HL-60/S4 treated with phorbol 12-myristate 13-acetate at 8.2 ng/mL for 4 days and 3 days (cell line): ENCODE results near the gene CT47A1.
"Not testable (repeated sequence)": the region's sequence is repeated elsewhere in the genome, so short reads cannot be mapped to it uniquely, and the experiment has no call there.

ENCODE experiments used
- in situ Hi-C: fragments of 300-500 bp; cut with MboI; formaldehyde crosslinking; loops from 2 replicates; pipeline ENCODE4 v1.15.0; 2022; ENCODE audit warnings: low sequenced_read_pairs

Gene CT47A1

DNA sequence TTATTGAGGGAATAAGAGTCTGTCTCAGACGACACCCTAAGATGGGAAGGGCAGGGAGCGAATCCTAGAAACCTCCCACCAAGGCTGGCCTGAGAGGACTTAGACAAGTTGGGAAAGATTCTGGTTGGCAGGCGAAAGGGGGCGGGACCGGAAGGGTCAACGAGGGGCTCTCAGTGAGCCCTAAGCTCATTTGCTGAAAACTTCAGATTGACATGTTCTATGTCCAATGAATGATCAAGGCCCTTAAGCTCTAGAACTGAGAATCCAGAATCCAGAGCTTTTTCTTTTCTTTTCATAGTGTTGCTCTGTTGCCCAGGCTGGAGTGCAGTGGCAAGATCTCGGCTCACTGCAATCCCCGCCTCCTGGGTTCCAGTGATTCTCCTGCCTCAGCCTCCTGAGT is at the start of gene CT47A1:
Gene CT47A1, minus strand, starts transcription at position 101 of the 400 bp plus-strand sequence. CDS start 231 bp downstream, outside the sequence.
- in situ Hi-C loops: not testable (repeated sequence)

DNA sequence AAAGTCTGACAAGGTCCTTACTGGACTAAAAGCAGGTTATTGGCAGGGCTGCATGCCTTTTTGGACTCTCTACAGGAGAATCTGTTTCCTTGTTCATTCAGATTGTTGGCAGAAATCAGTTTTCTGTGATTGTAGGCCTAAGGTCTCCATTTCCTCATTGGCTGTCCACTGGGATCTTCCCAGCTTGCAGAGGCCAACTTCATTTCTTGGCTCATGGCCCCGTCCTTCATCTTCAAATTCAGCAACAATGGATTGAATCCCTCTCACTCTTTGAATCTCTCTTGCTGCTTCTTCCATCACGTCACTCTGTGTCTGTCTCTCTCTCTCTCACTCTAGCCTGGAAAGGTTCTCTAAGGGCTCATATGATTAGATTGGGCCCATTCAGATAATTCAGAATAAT is 47.0 kb upstream of the CT47A1 start:
- in situ Hi-C loops: no loop called here

DNA sequence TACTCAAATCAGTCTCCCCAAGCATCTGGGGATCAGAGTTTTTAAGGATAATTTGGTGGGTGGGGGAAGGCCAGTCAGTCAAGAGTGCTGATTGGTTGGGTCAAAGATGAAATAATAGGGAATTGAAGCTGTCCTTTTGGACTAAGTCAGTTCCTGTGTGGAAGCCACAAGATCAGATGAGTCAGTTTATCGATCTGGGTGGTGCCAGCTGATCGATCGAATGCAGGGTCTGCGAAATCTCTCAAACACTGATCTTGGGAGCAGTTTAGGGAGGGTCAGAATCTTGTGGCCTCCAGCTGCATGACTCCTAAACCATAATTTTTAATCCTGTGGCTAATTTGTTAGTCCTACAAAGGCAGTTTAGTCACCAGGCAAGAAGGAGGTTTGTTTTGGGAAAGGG is 44.5 kb upstream of the CT47A1 start:
- in situ Hi-C loops: no loop called here

DNA sequence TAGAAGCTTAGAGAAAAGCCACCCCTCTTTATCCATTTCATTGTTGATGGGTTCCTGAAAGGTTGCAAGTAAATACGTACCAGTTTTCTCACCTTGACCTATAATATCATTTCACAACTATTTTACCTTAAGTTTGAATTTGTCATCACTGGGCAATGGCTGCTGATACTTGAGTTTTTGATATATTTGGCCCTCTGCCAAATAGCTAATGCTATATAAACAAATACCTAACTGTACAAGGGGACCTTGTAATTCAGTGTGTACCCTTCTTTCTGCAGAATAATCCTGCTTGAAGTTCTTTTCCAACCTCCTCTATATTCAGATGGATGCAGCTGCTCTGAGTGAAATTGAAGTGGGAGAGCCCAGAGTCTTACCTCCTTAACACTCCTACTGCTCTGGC is 42.9 kb upstream of the CT47A1 start:
- in situ Hi-C loops: no loop called here

DNA sequence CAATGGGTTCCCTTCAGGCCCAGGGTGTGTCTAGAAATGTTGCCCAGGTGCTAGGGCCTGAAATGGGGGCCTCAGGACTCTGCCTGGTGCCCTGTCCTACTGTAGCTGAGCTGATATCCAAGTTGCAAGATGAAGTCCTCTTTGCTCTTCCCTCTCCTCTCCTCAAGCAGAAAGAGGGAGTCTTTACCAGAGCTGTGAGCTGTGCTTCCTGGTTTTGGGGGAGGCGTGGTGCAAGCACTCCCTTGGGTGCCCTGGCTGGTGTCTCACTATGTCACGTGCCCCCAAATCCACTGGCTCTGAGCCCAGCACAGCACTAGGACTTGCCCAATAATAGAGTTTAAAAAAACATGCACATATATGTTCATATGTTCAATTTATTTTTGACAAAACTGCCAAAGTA is 29.3 kb upstream of the CT47A1 start:
- in situ Hi-C loops: no loop called here

DNA sequence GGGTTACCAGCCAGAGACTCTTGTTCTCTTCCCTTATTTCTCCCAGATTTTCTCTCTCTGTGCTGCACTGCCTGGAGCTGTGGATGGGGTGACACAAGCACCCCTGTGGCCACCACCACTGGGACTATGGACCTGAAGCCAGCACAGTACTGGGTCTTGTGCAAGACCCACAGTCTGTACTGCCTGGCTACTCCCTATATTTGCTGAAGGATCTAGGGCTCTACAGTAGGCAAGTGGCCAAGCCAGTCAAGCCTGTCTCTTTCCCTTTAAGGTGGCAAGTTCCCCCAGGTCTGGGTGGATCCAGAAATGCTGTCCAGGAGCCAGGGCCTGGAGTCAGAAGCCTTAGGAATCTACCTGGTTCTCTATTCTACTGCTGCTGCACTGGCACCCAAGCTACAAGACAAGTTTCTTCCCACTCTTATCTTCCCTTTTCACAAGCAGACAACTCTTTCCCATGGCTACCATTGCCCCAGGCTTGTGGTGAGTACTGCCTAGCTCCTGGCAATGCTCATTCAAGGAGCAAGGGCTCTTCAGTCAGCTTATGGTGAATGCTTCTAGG is 28.4 kb upstream of the CT47A1 start:
- in situ Hi-C loops: no loop called here

DNA sequence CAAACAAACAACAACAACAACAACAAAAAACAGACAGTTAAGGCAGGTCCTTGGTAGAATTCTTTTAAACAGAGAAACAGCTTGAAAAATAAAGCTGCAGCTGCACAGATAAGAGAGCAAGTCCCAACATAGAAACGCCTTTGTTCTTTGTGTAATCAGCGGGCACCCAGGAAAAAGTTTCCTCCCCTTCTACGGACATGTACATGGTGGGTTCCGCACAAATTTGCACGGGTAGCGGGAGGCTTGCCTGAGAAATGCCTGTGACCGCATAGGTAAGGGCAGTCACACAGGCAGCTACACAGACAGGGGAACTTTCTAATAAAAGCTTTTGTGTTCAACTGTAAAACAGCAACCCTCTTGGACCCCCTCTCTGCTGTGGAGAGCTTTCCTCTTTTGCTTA is 25.7 kb upstream of the CT47A1 start:
- in situ Hi-C loops: no loop called here

DNA sequence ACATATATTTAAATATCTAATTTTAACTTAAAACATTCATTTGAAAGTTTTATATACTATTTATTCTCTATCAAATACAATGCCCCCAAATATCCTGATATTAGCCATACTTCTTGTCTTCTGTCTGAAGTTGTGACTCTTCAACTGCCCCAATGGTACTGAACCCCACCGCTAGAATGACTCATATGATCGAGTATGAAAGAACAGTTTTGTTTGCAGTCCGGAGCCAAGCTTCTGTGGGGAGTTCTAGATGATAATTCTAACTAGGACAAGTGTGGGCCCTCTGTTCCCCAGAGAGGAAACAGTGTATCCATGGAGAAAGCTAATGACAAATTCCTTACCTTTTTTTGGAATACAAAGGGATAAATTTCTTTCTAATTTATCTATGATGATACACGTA is 24.7 kb upstream of the CT47A1 start:
- in situ Hi-C loops: no loop called here

DNA sequence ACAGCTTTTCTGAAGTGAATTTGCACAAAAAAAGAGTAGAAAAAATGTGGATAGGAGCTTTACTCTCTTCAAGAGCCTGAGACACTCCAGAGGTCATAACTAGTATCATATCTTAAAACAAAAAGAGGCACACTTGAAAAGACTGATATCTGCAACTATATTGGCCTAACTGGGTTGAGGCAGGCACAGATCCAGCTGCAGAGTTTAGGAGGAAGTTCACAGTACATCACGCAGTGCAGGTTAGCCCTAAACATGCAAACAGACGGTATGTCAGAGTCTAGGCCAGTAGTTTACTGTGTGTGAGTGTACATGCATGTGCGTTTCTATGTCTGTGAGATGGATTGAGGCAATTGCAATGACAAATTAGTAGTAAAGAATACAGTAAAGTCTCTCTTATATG is 24.2 kb upstream of the CT47A1 start:
- in situ Hi-C loops: no loop called here

DNA sequence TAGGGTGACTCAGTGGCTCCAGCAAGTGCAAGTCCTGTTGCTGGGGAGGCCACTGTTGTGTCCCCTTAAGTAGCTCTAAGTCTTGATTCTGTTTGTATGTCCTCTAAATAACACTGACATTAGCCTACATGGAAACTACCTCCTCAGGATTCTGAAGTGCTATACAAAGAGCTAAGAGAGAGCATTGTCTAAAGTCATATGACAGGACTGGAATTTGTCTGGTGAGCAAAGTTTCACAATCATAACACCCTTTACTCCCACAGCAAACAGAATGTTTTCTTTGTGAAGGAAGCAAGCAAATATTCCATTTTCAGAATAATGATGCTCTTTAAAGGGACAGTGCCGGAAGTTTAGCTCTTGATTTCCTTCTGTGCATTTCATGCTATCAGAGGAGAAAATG is 23.4 kb upstream of the CT47A1 start:
- in situ Hi-C loops: no loop called here

DNA sequence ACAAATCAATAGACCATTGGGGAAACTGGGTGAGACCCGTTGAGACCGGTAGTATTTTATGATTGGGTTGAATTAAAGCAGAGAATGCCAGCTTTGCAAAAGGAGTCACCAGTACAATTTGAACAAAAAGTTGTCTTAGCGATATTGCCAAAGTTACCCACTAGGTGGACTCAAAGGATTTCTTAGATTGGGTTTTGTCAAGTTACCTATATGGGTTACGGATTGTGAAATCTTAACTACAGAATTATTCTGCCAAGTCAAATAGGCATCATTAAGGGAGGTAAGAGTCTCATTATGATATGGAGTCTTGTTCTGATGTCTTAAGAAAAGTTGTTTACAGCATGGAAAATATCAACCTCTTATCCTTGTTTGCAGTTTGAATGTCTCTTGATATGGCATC is 15.0 kb upstream of the CT47A1 start:
- in situ Hi-C loops: no loop called here

DNA sequence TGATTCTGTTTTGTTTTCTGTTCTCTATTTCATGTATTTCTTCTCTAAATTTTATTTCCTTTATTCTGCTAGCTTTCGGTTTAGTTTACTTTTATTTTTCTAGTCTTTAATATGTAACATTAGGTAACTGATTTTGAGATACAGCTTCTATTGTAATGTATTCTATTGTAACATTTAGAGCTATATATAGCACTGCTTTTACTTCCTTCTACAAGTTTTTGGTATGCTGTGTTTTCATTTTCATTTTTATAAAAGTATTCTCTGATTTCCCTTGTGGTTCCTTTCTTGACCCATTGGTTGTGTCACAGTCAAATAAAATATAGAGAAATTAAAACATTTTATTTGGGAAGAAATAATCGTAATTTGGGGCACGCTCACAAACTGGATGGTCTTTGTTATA is 13.9 kb upstream of the CT47A1 start:
- in situ Hi-C loops: no loop called here

DNA sequence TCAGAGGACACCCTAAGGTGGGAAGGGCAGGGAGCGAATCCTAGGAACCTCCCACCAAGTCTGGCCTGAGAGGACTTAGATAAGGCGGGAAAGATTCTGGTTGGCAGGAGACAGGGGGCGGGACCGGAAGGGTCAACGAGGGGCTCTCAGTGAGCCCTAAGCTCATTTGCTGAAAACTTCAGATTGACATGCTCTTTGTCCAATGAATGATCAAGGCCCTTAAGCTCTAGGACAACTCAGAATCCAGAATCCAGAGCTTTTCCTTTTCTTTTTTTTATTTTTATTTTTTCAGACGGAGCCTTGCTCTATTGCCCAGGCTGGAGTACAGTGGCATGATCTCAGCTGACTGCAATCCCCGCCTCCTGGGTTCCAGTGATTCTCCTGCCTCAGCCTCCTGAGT is 29.1 kb downstream of the CT47A1 start, which contains the start of gene CT47A7:
Gene CT47A7, minus strand, starts transcription at position 101 of the 400 bp plus-strand sequence. CDS start 255 bp downstream, outside the sequence.
- in situ Hi-C loops: not testable (repeated sequence)
